HPDE6-E6E7 (cell line): ENCODE measurements around the gene FCHSD2.
"Not testable (repeated sequence)": the region's sequence is repeated elsewhere in the genome, so short reads cannot be mapped to it uniquely, and the experiment has no call there.

ENCODE experiments used
- DNase-seq: peaks from one replicate; pipeline ENCODE4 v3.0.0; 2011; ENCODE audit warnings: missing footprints; ENCODE audit errors: extremely low spot score

Gene FCHSD2

DNA sequence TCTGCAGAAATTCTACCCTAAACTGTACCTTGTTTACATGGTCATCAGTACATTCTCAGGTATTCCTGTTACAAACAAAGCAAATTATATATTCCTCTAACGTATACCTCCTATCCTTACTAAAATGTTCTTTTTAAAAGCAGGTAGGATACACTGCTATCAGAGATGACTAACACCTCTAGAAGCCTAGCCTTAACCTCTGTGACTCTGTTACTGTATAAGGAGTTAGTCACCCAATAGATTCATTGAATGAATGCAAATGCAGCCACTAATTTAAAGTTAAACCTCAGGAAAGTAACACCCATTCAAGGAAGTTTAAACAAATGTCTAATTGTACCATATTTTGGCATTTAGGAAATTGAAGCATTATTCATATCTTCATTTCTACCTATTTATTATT, 82.2 kb downstream of the FCHSD2 start:
- DNase-seq, result no peak

- no peak for DNase-seq
Observed at GRCh38 chr11:73058989-73059674, 83.0 kb downstream of the FCHSD2 start.

- no peak for DNase-seq
Observed at GRCh38 chr11:73055655-73056354, 86.3 kb downstream of the FCHSD2 start.

DNA sequence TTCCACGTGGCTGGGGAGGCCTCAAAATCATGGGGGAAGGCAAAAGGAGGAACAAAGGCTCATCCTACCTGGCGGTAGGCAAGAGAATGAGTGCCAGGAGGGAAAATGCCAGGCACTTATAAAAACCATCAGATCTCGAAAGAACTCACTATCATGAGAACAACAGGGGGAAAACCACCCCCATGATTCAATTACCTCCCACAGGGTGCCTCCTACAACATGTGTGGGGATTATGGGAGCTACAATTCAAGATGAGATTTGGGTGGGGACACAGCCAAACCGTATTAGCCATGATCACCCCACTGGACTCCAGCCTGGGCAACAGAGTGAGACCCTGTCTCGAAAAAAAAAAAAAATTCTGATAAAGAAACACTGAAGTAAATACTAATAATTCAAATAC, 87.1 kb downstream of the FCHSD2 start:
- no peak for DNase-seq

DNA sequence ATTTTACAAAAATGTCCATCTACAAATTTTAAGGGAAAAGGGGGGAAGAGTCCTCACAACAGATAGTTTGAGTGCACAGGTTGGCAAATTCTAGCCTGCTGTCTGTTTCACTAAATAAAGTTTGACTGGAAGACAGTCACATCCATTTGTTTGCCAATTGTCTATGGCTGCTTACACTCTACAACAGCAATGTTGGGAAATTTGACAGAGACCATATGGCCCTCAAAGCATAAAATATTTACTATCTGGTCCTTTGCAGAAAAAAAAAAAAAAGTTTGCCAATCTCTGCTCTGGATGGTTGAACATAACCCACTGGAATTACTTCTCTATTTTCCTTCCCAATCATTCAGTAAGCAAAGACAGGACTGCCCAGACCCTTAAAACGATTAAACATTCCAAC, 88.2 kb downstream of the FCHSD2 start:
- no peak for DNase-seq

GRCh38 chr11:73048446-73048845, 93.7 kb downstream of the FCHSD2 start:
- DNase-seq, result no peak

- no peak for DNase-seq
Observed at GRCh38 chr11:73047773-73048371, 94.2 kb downstream of the FCHSD2 start.

- DNase-seq, result no peak
Observed at GRCh38 chr11:73040046-73040445, 102.1 kb downstream of the FCHSD2 start.

DNA sequence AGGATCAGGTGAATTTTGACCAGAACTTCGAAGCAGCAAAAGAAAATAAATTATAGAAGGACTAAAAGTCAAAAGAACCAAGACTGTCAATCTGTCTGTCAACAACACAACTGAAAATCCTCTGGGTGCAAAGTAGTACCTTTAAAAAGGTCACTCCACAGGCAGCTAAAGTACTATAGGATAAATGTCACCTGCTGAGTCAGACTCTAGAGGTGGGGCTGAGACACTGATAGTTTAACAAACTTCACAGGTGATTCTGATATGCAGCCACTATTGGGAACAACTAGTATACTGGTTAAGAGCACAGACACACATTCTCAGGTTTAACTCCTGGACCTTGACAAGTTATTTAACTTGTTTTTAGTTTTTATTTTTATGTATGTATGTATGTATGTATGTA, 107.3 kb downstream of the FCHSD2 start:
- DNase-seq, result no peak

GRCh38 chr11:73034331-73034730, 107.8 kb downstream of the FCHSD2 start:
- DNase-seq, result no peak

DNA sequence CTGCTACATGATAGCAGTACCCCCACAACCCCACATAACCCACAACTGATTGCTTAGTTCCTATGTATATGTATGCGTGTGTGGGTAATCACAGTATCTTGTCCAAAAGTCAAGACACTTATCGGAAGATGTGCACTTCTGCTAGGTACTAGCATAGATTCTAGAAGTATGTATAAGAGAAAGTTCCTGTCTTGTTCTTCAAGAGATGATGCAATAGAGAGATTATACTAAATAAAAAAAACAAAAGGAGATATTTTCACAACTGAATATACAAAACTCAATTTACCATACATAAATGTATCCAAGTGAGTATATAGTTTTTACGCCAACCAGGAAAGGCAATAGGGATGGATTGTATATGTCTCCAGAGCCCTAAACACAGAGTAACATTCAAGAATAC, 112.0 kb downstream of the FCHSD2 start:
- no peak for DNase-seq

- DNase-seq, result no peak
Observed at GRCh38 chr11:73029403-73029802, 112.7 kb downstream of the FCHSD2 start.

- no peak for DNase-seq
Observed at GRCh38 chr11:73028611-73029010, 113.5 kb downstream of the FCHSD2 start.

GRCh38 chr11:73027840-73028239, 114.3 kb downstream of the FCHSD2 start:
- not testable (repeated sequence) for DNase-seq

GRCh38 chr11:73024639-73025038, 117.5 kb downstream of the FCHSD2 start:
- DNase-seq, result no peak

GRCh38 chr11:73019996-73020395, 122.1 kb downstream of the FCHSD2 start:
- no peak for DNase-seq

- no peak for DNase-seq
Observed at GRCh38 chr11:73019449-73019848, 122.7 kb downstream of the FCHSD2 start.

- no peak for DNase-seq
Observed at GRCh38 chr11:73018856-73019255, 123.3 kb downstream of the FCHSD2 start.

DNA sequence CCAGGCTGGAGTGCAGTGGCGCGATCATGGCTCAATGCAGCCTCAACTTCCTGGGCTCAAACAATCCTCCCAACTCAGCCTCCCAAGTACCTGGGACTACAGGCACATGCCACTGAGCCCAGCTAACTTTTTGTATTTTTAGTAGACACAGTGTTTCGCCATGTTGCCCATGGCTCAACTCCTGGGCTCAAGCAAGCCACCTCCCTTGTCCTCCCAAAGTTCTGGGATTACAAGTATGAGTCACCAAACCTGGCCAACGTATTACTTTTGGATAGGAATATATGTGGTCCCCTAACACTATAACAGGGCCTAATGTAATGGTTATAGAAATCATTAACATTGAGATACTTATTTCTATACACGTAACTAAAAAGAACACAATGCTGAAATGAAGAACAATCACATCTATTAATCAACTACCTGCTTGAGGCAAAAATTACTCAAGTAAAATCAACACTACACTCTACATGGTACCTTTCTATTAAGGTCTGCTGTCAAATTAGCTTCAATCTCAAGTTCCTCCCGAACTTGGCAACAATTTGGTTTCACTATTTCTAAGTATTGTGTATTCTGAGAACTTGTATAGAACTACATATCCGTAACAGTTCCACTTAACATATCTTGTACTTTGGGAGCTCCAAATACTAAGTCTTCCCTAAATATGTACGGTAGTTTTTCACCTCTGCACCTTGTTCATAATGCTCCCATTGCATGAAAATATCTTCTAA, 124.9 kb downstream of the FCHSD2 start:
- no peak for DNase-seq

DNA sequence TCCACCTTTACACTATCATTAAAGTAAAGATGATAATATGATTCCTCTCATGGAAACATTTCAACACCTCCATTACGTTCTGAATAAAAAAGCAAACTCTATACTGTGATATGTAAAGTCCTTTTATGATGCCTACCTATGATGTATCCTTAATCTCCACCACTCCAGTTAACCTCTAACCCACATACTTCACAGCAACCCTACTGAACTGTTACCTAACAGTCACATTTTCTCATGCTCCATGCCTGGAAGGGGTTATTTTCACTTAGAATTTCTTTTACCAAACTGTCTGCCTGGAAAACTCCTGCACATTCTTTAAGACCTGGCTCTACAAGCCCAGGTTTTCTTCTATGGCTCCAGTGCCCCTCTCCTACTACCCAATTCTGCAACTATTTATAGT, 129.1 kb downstream of the FCHSD2 start:
- no peak for DNase-seq

DNA sequence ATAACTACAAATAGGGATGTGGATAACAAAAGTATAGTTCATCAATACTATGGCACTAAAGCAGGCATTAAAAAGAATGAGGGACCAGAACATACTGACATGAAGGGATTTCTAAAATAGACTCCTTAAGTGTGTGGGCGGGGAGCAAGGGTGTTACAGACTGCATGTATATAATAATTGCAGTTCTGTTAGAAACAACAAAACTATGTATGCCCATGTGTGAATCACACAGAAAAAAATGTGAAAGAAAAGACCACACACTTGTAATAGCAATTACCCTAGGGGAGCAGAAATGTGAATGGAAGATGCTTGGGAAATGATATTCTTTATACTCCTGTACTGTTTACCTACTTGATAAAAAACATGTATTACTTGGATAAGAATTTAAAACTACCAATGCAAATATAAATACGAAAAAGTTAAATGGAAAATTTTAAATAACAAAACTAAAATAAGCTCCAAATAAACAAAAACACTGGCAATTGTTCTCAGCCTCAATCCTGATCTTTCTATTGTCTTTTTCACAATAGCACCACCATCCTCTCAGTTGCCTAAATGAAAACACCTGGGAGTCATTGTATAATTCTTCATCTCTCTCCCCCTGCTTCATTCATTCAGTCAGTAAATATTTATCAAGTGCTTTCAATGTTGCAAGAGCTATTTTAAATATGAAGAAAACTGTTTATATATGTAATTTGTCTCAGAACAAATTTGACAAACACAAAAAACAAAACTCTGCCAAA, 129.8 kb downstream of the FCHSD2 start:
- DNase-seq, result no peak
